A549 (cell line): ENCODE data around the gene ZNF470.

Experiments used
- CTCF ChIP-seq: fragments of >200 bp; sonication (Bioruptor Twin); formaldehyde crosslinking; IDR thresholded peaks from 3 replicates; pipeline ENCODE4 v1.5.1; 2016
- MAFK ChIP-seq: fragments of 450-650 bp; IDR thresholded peaks from 2 replicates; pipeline ENCODE4 v1.6.1; 2014; ENCODE audit not compliant: partially characterized antibody
- NPAS2 ChIP-seq: fragments of 250-450 bp; sonication (Bioruptor Pico); IDR thresholded peaks from 2 replicates; pipeline ENCODE4 v1.8.0; 2022; ENCODE audit warnings: mild to moderate bottlenecking, moderate library complexity, borderline replicate concordance
- RAD21 ChIP-seq, 2 experiments: fragments of >200 bp in 1 of 2; sonication (Bioruptor Twin) in 1 of 2; formaldehyde crosslinking in 1 of 2; IDR thresholded peaks in 1 of 2; conservative IDR thresholded peaks in 1 of 2; 2 replicates in 1 of 2; 3 replicates in 1 of 2; pipeline ENCODE4 v1.6.1; 2012 to 2018; ENCODE audit warnings: inconsistent platforms in 1 of 2
- USF2 ChIP-seq: fragments of 450-650 bp; IDR thresholded peaks from 2 replicates; pipeline ENCODE4 v1.6.1; 2014; ENCODE audit warnings: antibody characterized with exemption

- TF ChIP-seq CTCF (no peak), NPAS2 (CRISPR knock-in tag) (no peak), USF2 (no peak), RAD21 (conservative IDR thresholded peaks at IDR 0.05 in 1 of 2, IDR thresholded peaks at IDR 0.05 in 1 of 2) (no peak), MAFK (no peak)
These were observed 41.2 kb downstream of the ZNF470 start for GRCh38 chr19:56608274-56608964.
